ENCODE results near the gene NPC1. TPM values are rescaled to one million over a fixed set of nuclear protein-coding genes. Genes with fewer than 3 reads are reported as not detected.

NPC1 gene
- total RNA-seq, 4 donors from 2014 or later, result 62.8 to 96.4 (median 77.3) TPM

DNA sequence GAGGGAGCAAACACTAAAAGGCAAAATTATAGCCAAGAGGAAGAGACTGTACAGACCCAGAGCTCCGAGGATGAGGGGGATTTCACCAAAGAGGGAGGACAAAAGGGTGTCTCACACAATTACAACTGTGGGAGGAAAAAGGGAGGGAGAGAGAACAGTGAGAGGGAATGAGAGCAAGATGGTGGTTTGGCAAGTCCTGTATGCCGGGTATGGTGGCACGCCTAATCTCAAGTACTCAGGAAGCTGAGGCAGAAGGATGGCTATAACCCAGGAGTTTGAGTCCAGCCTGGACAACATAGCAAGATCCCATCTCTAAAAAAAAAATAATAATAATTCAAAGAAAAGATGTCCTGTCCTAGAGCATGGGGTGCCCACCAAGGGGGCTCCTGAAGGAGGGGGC lies 34.3 kb downstream of the NPC1 start:
- 54 to 84% methylated on average over 3 of the region's 3 CpGs for WGBS, 2 donors
- H3K27ac ChIP-seq, result no peak overlapping the region
- DNase-seq (ENCODE audit: low spot score in 2 of 2), result no peak
- no peaks in the 10 kb centered on the region for H3K9me3 ChIP-seq
- no peaks in the 10 kb centered on the region for H3K4me1 ChIP-seq
- H3K4me3 ChIP-seq, result no peak overlapping the region
- no peaks in the 10 kb centered on the region for H3K27me3 ChIP-seq
- H3K36me3 ChIP-seq, result peaks cover 0 to 98% (median 48%) of the 10 kb centered on the region in 3 donors
- TF ChIP-seq POLR2A (IDR thresholded peaks at IDR 0.05), result no peak
- TF ChIP-seq, protein P1, sequence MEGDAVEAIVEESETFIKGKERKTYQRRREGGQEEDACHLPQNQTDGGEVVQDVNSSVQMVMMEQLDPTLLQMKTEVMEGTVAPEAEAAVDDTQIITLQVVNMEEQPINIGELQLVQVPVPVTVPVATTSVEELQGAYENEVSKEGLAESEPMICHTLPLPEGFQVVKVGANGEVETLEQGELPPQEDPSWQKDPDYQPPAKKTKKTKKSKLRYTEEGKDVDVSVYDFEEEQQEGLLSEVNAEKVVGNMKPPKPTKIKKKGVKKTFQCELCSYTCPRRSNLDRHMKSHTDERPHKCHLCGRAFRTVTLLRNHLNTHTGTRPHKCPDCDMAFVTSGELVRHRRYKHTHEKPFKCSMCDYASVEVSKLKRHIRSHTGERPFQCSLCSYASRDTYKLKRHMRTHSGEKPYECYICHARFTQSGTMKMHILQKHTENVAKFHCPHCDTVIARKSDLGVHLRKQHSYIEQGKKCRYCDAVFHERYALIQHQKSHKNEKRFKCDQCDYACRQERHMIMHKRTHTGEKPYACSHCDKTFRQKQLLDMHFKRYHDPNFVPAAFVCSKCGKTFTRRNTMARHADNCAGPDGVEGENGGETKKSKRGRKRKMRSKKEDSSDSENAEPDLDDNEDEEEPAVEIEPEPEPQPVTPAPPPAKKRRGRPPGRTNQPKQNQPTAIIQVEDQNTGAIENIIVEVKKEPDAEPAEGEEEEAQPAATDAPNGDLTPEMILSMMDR (IDR thresholded peaks at IDR 0.05), result no peak

DNA sequence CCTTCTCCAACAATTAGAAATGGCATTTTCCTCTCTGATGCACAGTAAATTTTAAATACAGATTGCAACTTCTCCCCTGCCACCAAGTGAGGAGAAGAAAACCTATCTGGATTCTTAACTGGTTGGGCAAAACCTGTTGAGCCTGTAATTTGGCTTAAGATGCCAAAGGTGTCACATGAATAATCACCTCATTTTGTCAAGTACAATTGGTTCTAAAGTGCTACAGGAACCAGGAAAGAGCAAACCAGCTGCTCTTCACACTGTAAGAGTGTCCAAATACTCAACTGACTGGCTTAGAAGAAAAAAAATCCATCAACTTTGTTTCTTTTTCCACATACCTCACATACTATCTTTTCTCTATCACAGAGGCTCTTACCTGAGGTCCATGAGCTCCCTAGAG lies 35.4 kb downstream of the NPC1 start:
- DNase-seq (ENCODE audit: low spot score in 2 of 2), result no peak
- H3K4me3 ChIP-seq, result no peak overlapping the region
- no peaks in the 10 kb centered on the region for H3K9me3 ChIP-seq
- no peaks in the 10 kb centered on the region for H3K27me3 ChIP-seq
- H3K36me3 ChIP-seq, result peaks cover 0 to 98% (median 39%) of the 10 kb centered on the region in 3 donors
- no peak overlapping the region for H3K27ac ChIP-seq
- H3K4me1 ChIP-seq, result no peaks in the 10 kb centered on the region
- TF ChIP-seq POLR2A (IDR thresholded peaks at IDR 0.05) (no peak), EP300 (IDR thresholded peaks at IDR 0.05) (no peak)
- TF ChIP-seq, protein P1 (IDR thresholded peaks at IDR 0.05), result no peak

DNA sequence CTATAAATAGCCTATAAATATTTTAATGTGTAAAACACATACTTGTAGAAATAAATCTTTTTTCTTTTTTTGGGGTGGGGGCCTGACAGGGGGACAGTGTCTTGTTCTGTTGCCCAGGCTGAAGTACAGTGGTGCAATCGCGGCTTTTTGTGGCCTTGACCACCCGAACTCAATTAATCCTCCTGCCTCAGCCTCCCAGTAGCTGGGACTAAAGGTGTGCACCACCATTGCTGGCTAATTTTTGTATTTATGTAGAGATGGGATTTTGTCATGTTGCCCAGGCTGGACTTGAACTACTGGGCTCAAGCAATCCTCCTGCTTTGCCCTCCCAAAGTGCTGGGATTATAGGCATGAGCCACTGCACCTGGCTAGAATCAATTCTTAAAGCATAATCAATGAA lies 37.6 kb downstream of the NPC1 start:
- 94 to 95% methylated on average over 3 of the region's 3 CpGs for WGBS, 2 donors
- Histone ChIP-seq H3K27me3 (no peaks in the 10 kb centered on the region), H3K36me3 (peaks cover 0 to 98% (median 19%) of the 10 kb centered on the region in 3 donors), H3K4me3 (no peak overlapping the region), H3K27ac (no peak overlapping the region), H3K9me3 (no peaks in the 10 kb centered on the region), H3K4me1 (no peaks in the 10 kb centered on the region)
- no peak for DNase-seq (ENCODE audit: low spot score in 2 of 2)
- TF ChIP-seq POLR2A (IDR thresholded peaks at IDR 0.05) (no peak), EP300 (IDR thresholded peaks at IDR 0.05) (no peak)
- TF ChIP-seq, protein P1 (IDR thresholded peaks at IDR 0.05), result no peak

DNA sequence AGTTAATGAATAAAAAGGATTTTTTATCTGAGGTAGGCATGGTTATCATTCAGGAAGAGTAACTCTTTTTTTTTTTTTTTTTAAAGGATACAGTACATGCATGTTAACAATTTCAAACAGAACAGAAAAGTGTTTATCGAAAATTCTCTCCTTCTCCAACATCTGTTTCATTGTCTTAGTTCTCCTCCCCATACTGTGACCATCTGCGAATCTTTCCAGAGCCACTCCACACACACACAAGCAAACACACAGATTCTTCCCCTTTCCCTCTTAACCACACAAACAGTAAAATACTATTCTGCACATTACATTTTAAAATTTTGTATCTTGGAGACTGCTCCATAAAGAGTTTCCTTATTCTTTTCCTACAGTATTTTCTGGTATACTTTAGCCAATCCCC lies 38.0 kb downstream of the NPC1 start:
- WGBS, 2 donors, result 77 to 79% methylated on average over 2 of the region's 2 CpGs
- Histone ChIP-seq H3K36me3 (peaks cover 0 to 98% (median 16%) of the 10 kb centered on the region in 3 donors), H3K4me1 (no peaks in the 10 kb centered on the region), H3K27me3 (no peaks in the 10 kb centered on the region), H3K27ac (no peak overlapping the region), H3K9me3 (no peaks in the 10 kb centered on the region), H3K4me3 (no peak overlapping the region)
- TF ChIP-seq POLR2A (IDR thresholded peaks at IDR 0.05), result no peak
- TF ChIP-seq EP300 (IDR thresholded peaks at IDR 0.05), result no peak
- TF ChIP-seq, protein P1 (IDR thresholded peaks at IDR 0.05), result no peak
- DNase-seq (ENCODE audit: low spot score in 2 of 2), result no peak

DNA sequence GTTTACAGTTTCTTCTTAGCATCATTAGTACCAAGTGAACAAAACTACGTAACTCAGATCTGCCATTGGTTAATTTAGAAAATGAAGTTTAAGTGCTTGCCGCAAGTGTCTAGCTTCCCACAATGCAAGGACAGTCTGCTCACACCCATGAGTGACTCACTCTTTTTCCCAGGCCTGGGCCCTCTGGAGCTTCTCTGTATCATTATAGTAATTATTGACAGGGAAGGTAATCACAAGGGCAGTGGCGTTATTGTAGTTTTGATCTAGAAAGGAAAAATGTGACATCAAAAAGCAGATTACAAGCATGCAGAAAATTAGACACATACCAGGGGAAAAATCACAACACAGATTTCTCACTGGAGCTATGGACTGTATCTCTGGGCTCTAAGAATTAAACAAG lies 38.5 kb downstream of the NPC1 start:
- H3K27me3 ChIP-seq, result no peaks in the 10 kb centered on the region

More for the DNA sequence above, 38.5 kb downstream of the NPC1 start:
- no peak for TF ChIP-seq EP300 (IDR thresholded peaks at IDR 0.05)
- TF ChIP-seq POLR2A (IDR thresholded peaks at IDR 0.05), result no peak
- TF ChIP-seq, protein P1 (IDR thresholded peaks at IDR 0.05), result no peak
- peaks cover 0 to 98% (median 13%) of the 10 kb centered on the region in 3 donors for H3K36me3 ChIP-seq
- H3K4me3 ChIP-seq, result no peak overlapping the region
- DNase-seq (ENCODE audit: low spot score in 2 of 2), result no peak
- H3K27ac ChIP-seq, result no peak overlapping the region
- no peaks in the 10 kb centered on the region for H3K4me1 ChIP-seq
- no peaks in the 10 kb centered on the region for H3K9me3 ChIP-seq
- 72 to 75% methylated on average over 3 of the region's 3 CpGs for WGBS, 2 donors
